ENCODE results near the gene PTPRT.

GRCh38 chr20:42192321-42192720, 997.4 kb downstream of the PTPRT start:
- TF ChIP-seq CTCF (IDR thresholded peaks at IDR 0.05; ENCODE audit: low read depth, low read length, missing input control) (no peak), RAD21 (IDR thresholded peaks at IDR 0.05) (no peak), MAX (IDR thresholded peaks at IDR 0.05) (no peak), EGR1 (IDR thresholded peaks at IDR 0.05; ENCODE audit: low read depth in 2 of 2) (no peak), REST (IDR thresholded peaks at IDR 0.05) (no peak), TAF1 (conservative IDR thresholded peaks at IDR 0.05) (no peak), SP1 (IDR thresholded peaks at IDR 0.05) (no peak), JUND (IDR thresholded peaks at IDR 0.05) (no peak), RXRA (IDR thresholded peaks at IDR 0.05) (no peak), ATF3 (IDR thresholded peaks at IDR 0.05) (no peak), FOXA2 (IDR thresholded peaks at IDR 0.05) (no peak)

Measured in liver (tissue), 3 donors.